Stimulated activated CD4-positive, alpha-beta T cell treated with anti-CD3 and anti-CD28 coated beads, Interleukin-15, amount 100 ng/mL, for 24 hours (primary cell): ENCODE measurements around the gene BTNL9.
"Not testable (repeated sequence)": the region's sequence is repeated elsewhere in the genome, so short reads cannot be mapped to it uniquely, and the experiment has no call there.

Experiments used
- DNase-seq: peaks from one replicate; pipeline ENCODE4 v3.0.0-alpha.2; 2020

The BTNL9 gene

GRCh38 chr5:181101030-181101641 lies 61.1 kb downstream of the BTNL9 start:
- not testable (repeated sequence) for DNase-seq

GRCh38 chr5:181101930-181102674 lies 62.0 kb downstream of the BTNL9 start:
- DNase-seq = not testable (repeated sequence)

GRCh38 chr5:181104259-181104568 lies 64.1 kb downstream of the BTNL9 start:
- not testable (repeated sequence) for DNase-seq

GRCh38 chr5:181104606-181105390 lies 64.7 kb downstream of the BTNL9 start:
- not testable (repeated sequence) for DNase-seq

GRCh38 chr5:181105391-181106025 lies 65.4 kb downstream of the BTNL9 start:
- DNase-seq = no peak

- DNase-seq = no peak
Measured at GRCh38 chr5:181107699-181108098, 67.6 kb downstream of the BTNL9 start.

GRCh38 chr5:181108578-181109165 lies 68.6 kb downstream of the BTNL9 start:
- DNase-seq = no peak

GRCh38 chr5:181109489-181110013 lies 69.5 kb downstream of the BTNL9 start:
- DNase-seq = no peak

GRCh38 chr5:181111010-181111409 lies 70.9 kb downstream of the BTNL9 start:
- DNase-seq = no peak
